ENCODE measurements around the gene MADCAM1.

The MADCAM1 gene

DNA sequence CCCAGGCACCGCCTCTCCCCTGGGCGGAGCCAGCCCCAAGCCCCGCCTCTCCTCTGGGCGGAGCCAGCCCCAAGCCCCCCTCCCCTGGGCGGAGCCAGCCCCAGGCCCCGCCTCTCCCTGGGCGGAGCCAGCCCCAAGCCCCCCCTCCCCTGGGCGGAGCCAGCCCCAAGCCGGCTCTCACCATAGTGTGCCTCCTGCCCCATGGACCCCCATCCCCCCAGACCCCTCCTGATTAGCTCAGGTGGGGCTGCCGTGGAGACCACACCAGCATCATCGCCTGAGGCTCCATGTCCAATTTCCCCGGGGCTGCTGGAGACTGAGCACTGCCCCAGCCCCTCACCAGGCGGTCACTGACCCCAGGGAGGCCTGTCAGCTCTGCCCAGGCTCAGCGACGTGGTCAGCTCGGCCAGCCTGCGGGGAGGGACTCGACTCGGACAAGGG is 4.2 kb upstream of the MADCAM1 start:
- WGBS (ENCODE audit: insufficient coverage), result 80% methylated on average over 7 of the region's 19 CpGs
- CTCF ChIA-PET, result interaction anchor here (3.1 kb wide), 1 partner anchor 13 kb away, joined by 23 read pairs; no protein-coding TSS in a partner anchor
- peak in 2 of 3 donors; percentile 33 to 44 for DNase-seq
- Histone ChIP-seq H3K27ac (ENCODE audit: insufficient read depth in 1 of 2, low read depth in 1 of 2, low read length in 2 of 2, poor library complexity in 1 of 2, severe bottlenecking in 2 of 2) (no peak overlapping the region), H3K4me1 (ENCODE audit: control extremely low read depth in 1 of 4, control insufficient read depth in 4 of 4, insufficient read depth in 4 of 4, low read length in 3 of 4) (peaks cover 0 to 15% (median 12%) of the 10 kb centered on the region in 4 experiments), H3K4me3 (ENCODE audit: control insufficient read depth in 1 of 7, extremely low read depth in 1 of 7, insufficient read depth in 4 of 7, low read depth in 2 of 7, low read length in 6 of 7) (no peak overlapping the region), H3K9me3 (ENCODE audit: control extremely low read depth in 1 of 5, control insufficient read depth in 4 of 5, insufficient read depth in 2 of 5, low read depth in 1 of 5, low read length in 4 of 5) (no peaks in the 10 kb centered on the region), H3K36me3 (ENCODE audit: control insufficient read depth in 4 of 4, insufficient read depth in 4 of 4, low read length in 3 of 4) (no peaks in the 10 kb centered on the region), H3K27me3 (replicated peaks in 2 of 5; ENCODE audit: control insufficient read depth in 4 of 5, insufficient read depth in 5 of 5, low read length in 4 of 5) (peaks cover 0 to 30% (median 2%) of the 10 kb centered on the region in 5 experiments)
- POLR2A ChIA-PET, result no interaction called here

DNA sequence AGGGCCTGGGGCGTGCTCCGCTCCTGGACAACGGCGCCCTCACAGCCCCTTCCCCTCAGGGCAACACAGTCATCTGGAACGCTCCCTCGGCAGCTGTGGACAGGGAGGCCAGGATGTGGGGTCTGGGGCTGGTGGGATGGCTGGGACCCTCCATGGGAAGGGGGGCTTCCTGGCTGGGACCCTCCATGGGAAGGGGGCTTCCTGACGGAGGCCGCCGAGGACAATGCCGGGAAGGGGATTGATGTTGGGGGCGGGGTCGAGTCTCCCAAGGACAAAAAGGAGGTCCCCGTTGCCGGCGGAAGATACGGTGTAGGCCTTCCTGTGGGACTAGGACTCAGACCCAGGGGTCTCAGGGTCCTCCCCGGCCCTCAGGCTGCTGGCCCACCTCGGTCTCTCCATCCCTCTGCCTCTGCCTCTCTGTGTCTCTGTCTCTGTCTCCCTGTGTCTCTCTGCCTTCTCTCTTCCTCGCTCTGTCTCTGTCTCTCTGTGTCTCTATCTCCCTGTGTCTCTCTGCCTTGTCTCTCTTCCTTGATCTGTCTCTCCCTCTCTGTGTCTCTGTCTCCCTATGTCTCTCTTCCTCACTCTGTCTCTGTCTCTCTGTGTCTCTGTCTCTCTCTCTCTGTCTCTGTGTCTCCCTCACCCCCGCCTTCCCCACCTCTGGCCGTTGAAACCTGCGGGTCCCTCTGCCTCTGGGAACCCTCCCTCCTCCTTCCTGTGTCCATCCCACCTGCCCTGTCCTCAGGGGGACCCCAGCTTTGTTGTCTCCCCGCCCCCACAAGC is 2.7 kb upstream of the MADCAM1 start:
- WGBS (ENCODE audit: insufficient coverage), result 47% methylated on average over 16 of the region's 23 CpGs
- no peak overlapping the region for H3K4me3 ChIP-seq (ENCODE audit: control insufficient read depth in 1 of 7, extremely low read depth in 1 of 7, insufficient read depth in 4 of 7, low read depth in 2 of 7, low read length in 6 of 7)
- peaks cover 0 to 18% (median 13%) of the 10 kb centered on the region in 4 experiments for H3K4me1 ChIP-seq (ENCODE audit: control extremely low read depth in 1 of 4, control insufficient read depth in 4 of 4, insufficient read depth in 4 of 4, low read length in 3 of 4)
- no peak overlapping the region for H3K27ac ChIP-seq (ENCODE audit: insufficient read depth in 1 of 2, low read depth in 1 of 2, low read length in 2 of 2, poor library complexity in 1 of 2, severe bottlenecking in 2 of 2)
- CTCF ChIA-PET, result interaction anchor here (0.7 to 1.0 kb wide), 2 partner anchors 13 to 17 kb away, joined by 3 to 4 read pairs; no protein-coding TSS in a partner anchor
- no peaks in the 10 kb centered on the region for H3K9me3 ChIP-seq (ENCODE audit: control extremely low read depth in 1 of 5, control insufficient read depth in 4 of 5, insufficient read depth in 2 of 5, low read depth in 1 of 5, low read length in 4 of 5)
- DNase-seq, result no peak
- peaks cover 0 to 40% (median 5%) of the 10 kb centered on the region in 5 experiments for H3K27me3 ChIP-seq (replicated peaks in 2 of 5; ENCODE audit: control insufficient read depth in 4 of 5, insufficient read depth in 5 of 5, low read length in 4 of 5)
- POLR2A ChIA-PET, result no interaction called here
- H3K36me3 ChIP-seq (ENCODE audit: control insufficient read depth in 4 of 4, insufficient read depth in 4 of 4, low read length in 3 of 4), result no peaks in the 10 kb centered on the region

DNA sequence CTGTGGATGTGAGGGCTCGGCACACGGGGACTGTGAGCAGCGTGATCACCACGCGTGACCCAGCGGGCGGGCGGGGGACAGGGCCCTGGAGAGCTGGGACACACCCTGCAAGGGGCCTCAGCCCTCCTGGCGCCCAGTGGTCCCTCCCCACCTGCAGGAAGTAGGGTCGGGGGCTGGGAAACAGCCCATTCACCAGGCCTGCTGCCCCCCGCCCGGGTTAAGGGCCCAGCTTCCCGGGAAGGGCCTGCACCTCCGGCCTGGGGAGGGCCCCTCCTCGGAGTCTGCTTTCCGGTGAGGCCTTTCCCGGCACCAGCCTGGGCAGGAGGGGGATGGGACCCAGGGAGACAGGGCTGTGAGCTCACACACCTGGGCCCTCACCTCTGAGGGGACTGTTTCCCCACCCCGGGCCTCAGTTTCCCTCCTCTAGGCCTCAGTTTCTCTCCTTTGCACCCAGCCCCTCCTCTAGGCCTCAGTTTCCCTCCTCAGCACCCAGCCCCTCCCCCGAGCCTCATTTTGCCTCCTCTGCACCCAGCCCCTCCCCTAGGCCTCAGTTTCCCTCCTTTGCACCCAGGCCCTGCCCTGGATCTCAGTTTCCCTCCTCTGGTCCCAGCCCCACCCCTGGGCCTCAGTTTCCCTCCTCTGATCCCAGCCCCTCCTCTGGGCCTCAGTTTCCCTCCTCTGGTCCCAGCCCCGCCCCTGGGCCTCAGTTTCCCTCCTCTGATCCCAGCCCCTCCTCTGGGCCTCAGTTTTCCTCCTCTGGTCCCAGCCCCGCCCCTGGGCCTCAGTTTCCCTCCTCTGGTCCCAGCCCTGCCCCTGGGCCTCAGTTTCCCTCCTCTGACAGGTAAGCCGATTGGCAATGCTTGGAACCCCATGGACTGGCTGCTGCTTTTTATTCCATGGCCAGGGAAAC is 1.9 kb upstream of the MADCAM1 start:
- CTCF ChIA-PET, result interaction anchor here (0.7 to 1.3 kb wide), 3 partner anchors 12 to 16 kb away, joined by 3 to 9 read pairs (median 4); no protein-coding TSS in a partner anchor
- no peaks in the 10 kb centered on the region for H3K36me3 ChIP-seq (ENCODE audit: control insufficient read depth in 4 of 4, insufficient read depth in 4 of 4, low read length in 3 of 4)
- POLR2A ChIA-PET, result no interaction called here

DNA sequence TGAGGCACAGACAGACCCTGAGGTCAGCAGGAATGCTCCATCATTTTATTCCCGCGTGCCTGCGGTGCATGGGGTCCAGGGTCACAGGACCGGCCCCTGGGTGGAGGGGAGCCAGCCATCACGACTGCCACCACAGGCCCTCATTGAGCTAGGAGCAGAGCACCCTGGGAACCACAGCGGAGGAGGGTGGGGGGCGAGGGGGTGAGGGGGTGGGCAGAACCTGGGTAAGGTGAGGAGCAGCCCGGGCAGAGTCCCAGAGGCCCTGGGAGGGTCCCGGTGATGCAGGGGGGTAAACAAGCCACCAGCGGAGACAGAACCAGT is 1.2 kb upstream of the MADCAM1 start:
- Histone ChIP-seq H3K4me1 (ENCODE audit: control extremely low read depth in 1 of 4, control insufficient read depth in 4 of 4, insufficient read depth in 4 of 4, low read length in 3 of 4) (peaks cover 0 to 12% (median 7%) of the 10 kb centered on the region in 4 experiments), H3K9me3 (ENCODE audit: control extremely low read depth in 1 of 5, control insufficient read depth in 4 of 5, insufficient read depth in 2 of 5, low read depth in 1 of 5, low read length in 4 of 5) (no peaks in the 10 kb centered on the region), H3K36me3 (ENCODE audit: control insufficient read depth in 4 of 4, insufficient read depth in 4 of 4, low read length in 3 of 4) (no peaks in the 10 kb centered on the region), H3K27me3 (replicated peaks in 2 of 5; ENCODE audit: control insufficient read depth in 4 of 5, insufficient read depth in 5 of 5, low read length in 4 of 5) (peaks cover 0 to 54% (median 11%) of the 10 kb centered on the region in 5 experiments), H3K27ac (ENCODE audit: insufficient read depth in 1 of 2, low read depth in 1 of 2, low read length in 2 of 2, poor library complexity in 1 of 2, severe bottlenecking in 2 of 2) (no peak overlapping the region), H3K4me3 (ENCODE audit: control insufficient read depth in 1 of 7, extremely low read depth in 1 of 7, insufficient read depth in 4 of 7, low read depth in 2 of 7, low read length in 6 of 7) (no peak overlapping the region)
- POLR2A ChIA-PET, result no interaction called here
- WGBS (ENCODE audit: insufficient coverage), result 62% methylated on average over 3 of the region's 10 CpGs
- no peak for DNase-seq
- CTCF ChIA-PET, result interaction anchor here (1.2 to 1.3 kb wide), 2 partner anchors 12 kb away, joined by 3 to 9 read pairs; no protein-coding TSS in a partner anchor

More for the DNA sequence above, 1.9 kb upstream of the MADCAM1 start:
- Histone ChIP-seq H3K9me3 (ENCODE audit: control extremely low read depth in 1 of 5, control insufficient read depth in 4 of 5, insufficient read depth in 2 of 5, low read depth in 1 of 5, low read length in 4 of 5) (no peaks in the 10 kb centered on the region), H3K27me3 (replicated peaks in 2 of 5; ENCODE audit: control insufficient read depth in 4 of 5, insufficient read depth in 5 of 5, low read length in 4 of 5) (peaks cover 0 to 49% (median 8%) of the 10 kb centered on the region in 5 experiments), H3K4me1 (ENCODE audit: control extremely low read depth in 1 of 4, control insufficient read depth in 4 of 4, insufficient read depth in 4 of 4, low read length in 3 of 4) (peaks cover 0 to 16% (median 11%) of the 10 kb centered on the region in 4 experiments), H3K4me3 (ENCODE audit: control insufficient read depth in 1 of 7, extremely low read depth in 1 of 7, insufficient read depth in 4 of 7, low read depth in 2 of 7, low read length in 6 of 7) (no peak overlapping the region), H3K27ac (ENCODE audit: insufficient read depth in 1 of 2, low read depth in 1 of 2, low read length in 2 of 2, poor library complexity in 1 of 2, severe bottlenecking in 2 of 2) (no peak overlapping the region)
- DNase-seq, result no peak
- 41% methylated on average over 15 of the region's 22 CpGs for WGBS (ENCODE audit: insufficient coverage)

DNA sequence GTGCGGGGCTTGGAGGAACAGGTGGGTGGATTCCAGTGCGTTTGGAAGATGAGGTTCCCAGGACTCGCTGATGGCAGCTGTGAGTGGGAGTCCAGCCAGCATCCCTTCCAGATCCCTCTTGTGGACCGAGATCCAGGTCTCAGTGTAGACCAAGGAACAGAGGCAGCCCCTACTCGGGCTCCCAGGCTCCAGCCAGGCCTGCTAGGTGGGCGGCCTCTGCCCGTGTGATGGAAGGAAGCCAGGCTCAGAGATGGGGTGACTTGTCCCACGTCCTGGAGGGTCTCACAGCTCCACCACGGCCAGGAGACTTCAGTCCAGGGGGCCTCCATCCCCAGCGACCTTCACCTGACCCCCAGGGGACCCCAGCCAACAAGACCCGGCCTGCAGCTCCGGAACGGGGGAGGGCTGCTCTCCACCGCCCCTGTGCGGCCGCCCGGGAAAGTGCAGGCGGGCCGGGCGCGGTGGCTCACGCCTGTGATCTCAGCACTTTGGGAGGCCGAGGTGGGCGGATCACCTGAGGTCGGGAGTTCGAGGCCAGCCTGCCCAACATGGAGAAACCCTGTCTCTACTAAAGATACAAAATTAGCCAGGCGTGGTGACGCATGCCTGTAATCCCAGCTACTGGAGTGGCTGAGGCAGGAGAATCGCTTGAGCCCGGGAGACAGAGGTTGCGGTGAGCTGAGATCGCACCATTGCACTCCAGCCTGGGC is 729 bp upstream of the MADCAM1 start:
- POLR2A ChIA-PET, result no interaction called here
- 34% methylated on average over 31 of the region's 32 CpGs for WGBS (ENCODE audit: insufficient coverage)
- H3K27me3 ChIP-seq (replicated peaks in 2 of 5; ENCODE audit: control insufficient read depth in 4 of 5, insufficient read depth in 5 of 5, low read length in 4 of 5), result peaks cover 0 to 57% (median 12%) of the 10 kb centered on the region in 5 experiments
- no peak overlapping the region for H3K27ac ChIP-seq (ENCODE audit: insufficient read depth in 1 of 2, low read depth in 1 of 2, low read length in 2 of 2, poor library complexity in 1 of 2, severe bottlenecking in 2 of 2)
- CTCF ChIA-PET, result interaction anchor here (1.2 to 1.3 kb wide), 2 partner anchors 11 to 13 kb away, joined by 3 to 9 read pairs; no protein-coding TSS in a partner anchor
- H3K9me3 ChIP-seq (ENCODE audit: control extremely low read depth in 1 of 5, control insufficient read depth in 4 of 5, insufficient read depth in 2 of 5, low read depth in 1 of 5, low read length in 4 of 5), result no peaks in the 10 kb centered on the region
- peak in 2 of 3 donors; percentile 52 to 53 for DNase-seq
- peaks cover 0 to 12% (median 6%) of the 10 kb centered on the region in 4 experiments for H3K4me1 ChIP-seq (ENCODE audit: control extremely low read depth in 1 of 4, control insufficient read depth in 4 of 4, insufficient read depth in 4 of 4, low read length in 3 of 4)
- H3K36me3 ChIP-seq (ENCODE audit: control insufficient read depth in 4 of 4, insufficient read depth in 4 of 4, low read length in 3 of 4), result no peaks in the 10 kb centered on the region
- no peak overlapping the region for H3K4me3 ChIP-seq (ENCODE audit: control insufficient read depth in 1 of 7, extremely low read depth in 1 of 7, insufficient read depth in 4 of 7, low read depth in 2 of 7, low read length in 6 of 7)

DNA sequence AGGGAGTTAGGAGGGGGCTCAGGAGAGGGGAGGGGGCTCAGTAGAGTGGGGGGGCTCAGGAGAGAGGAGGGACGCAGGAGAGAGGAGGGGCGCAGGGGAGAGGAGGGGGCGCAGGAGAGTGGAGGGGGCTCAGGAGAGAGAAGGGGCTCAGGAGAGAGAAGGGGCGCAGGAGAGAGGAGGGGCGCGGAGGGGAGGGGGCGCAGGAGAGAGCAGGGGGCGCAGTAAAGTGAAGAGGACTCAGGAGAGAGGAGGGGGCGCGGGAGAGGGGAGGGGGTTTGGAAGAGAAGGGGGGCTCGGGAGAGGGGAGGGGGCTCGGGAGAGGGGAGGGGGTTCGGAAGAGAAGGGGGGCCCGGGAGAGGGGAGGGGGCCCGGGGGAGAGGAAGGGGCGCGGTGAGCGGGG is 700 bp downstream of the MADCAM1 start:
- 20% methylated on average over 1 of the region's 18 CpGs for WGBS (ENCODE audit: insufficient coverage)
- ChIA-PET CTCF (no interaction called here), POLR2A (no interaction called here)
- Histone ChIP-seq H3K36me3 (ENCODE audit: control insufficient read depth in 4 of 4, insufficient read depth in 4 of 4, low read length in 3 of 4) (no peaks in the 10 kb centered on the region), H3K4me3 (ENCODE audit: control insufficient read depth in 1 of 7, extremely low read depth in 1 of 7, insufficient read depth in 4 of 7, low read depth in 2 of 7, low read length in 6 of 7) (no peak overlapping the region), H3K9me3 (ENCODE audit: control extremely low read depth in 1 of 5, control insufficient read depth in 4 of 5, insufficient read depth in 2 of 5, low read depth in 1 of 5, low read length in 4 of 5) (no peaks in the 10 kb centered on the region), H3K27me3 (replicated peaks in 2 of 5; ENCODE audit: control insufficient read depth in 4 of 5, insufficient read depth in 5 of 5, low read length in 4 of 5) (peaks cover 0 to 57% (median 12%) of the 10 kb centered on the region in 5 experiments), H3K4me1 (ENCODE audit: control extremely low read depth in 1 of 4, control insufficient read depth in 4 of 4, insufficient read depth in 4 of 4, low read length in 3 of 4) (peaks cover 0 to 12% (median 4%) of the 10 kb centered on the region in 4 experiments), H3K27ac (ENCODE audit: insufficient read depth in 1 of 2, low read depth in 1 of 2, low read length in 2 of 2, poor library complexity in 1 of 2, severe bottlenecking in 2 of 2) (no peak overlapping the region)
- DNase-seq, result no peak
